ENCODE results near the gene MICAL2.

DNA sequence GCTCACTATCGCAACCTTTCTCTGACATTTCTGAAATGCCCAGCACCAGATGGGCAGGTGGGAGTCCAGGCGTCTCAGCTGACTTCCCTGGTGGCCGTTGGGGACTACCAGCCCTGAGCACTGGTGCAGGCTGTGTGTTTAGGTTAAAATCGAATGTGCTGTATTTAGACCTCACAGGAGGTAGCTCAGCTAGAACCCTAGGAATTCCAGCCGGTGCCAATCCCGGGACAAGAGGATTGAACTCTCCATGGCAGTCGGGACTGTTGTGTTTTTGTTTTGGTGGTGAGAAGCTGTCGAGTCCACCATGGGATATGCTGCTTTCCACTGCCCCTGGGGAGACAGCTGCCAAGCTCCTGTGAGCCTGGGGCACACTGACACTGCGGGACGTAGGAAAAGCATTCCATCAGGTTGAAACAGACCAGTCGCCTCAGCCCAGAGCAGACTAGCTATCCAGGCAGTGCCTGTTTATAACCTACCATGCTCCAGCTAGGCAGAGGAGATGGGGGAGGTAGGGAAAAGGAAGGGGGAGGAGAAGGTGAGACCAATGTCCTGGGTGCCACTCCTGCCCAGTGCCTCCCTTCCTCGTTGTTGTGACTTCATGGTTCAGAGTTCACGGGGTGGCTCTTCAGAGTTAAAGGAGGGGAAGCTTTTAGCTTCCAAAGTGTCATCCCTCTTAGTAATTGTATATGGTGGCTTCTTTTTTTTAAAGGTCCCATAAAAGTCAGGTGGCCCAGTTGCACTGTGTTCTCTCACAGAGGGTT lies 53.0 kb downstream of the MICAL2 start:
- TF ChIP-seq, protein P1, sequence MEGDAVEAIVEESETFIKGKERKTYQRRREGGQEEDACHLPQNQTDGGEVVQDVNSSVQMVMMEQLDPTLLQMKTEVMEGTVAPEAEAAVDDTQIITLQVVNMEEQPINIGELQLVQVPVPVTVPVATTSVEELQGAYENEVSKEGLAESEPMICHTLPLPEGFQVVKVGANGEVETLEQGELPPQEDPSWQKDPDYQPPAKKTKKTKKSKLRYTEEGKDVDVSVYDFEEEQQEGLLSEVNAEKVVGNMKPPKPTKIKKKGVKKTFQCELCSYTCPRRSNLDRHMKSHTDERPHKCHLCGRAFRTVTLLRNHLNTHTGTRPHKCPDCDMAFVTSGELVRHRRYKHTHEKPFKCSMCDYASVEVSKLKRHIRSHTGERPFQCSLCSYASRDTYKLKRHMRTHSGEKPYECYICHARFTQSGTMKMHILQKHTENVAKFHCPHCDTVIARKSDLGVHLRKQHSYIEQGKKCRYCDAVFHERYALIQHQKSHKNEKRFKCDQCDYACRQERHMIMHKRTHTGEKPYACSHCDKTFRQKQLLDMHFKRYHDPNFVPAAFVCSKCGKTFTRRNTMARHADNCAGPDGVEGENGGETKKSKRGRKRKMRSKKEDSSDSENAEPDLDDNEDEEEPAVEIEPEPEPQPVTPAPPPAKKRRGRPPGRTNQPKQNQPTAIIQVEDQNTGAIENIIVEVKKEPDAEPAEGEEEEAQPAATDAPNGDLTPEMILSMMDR (IDR thresholded peaks at IDR 0.05 in 4 of 5, conservative IDR thresholded peaks at IDR 0.05 in 1 of 5), result no peak
- no peak for TF ChIP-seq POLR2A (IDR thresholded peaks at IDR 0.05)

Measured in gastrocnemius medialis (tissue), 4 donors.